GM18870 (cell line): ENCODE results near the gene ADAMTS17.
"Not testable (repeated sequence)": the region's sequence is repeated elsewhere in the genome, so short reads cannot be mapped to it uniquely, and the experiment has no call there.

Source experiments
- ATAC-seq: cut with Tn5 transposase; IDR thresholded peaks from one replicate; pipeline ENCODE4 v1.9.1; 2021; ENCODE audit warnings: moderate library complexity; ENCODE audit not compliant: unreplicated experiment

Gene ADAMTS17

DNA sequence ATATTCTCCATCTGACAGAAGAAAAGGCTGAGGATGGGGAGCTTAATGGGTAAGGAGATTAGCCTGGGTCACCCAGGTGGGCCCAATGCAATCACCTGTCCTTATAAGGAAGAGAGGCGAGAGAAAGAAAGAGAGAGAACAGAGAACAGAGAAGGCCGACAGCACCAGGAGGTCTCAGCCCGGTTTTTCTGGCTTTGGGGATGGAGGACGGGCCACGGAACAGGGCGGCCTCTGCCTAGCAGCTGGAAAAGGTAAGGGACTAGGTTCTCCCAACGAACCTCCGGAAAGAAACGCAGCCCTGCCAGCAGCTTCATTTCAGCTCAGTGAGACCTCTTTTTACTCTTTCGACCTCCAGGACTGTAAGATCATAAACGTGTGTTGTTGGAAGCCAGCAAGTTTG, 412.5 kb downstream of the ADAMTS17 start:
- ATAC-seq: no peak

DNA sequence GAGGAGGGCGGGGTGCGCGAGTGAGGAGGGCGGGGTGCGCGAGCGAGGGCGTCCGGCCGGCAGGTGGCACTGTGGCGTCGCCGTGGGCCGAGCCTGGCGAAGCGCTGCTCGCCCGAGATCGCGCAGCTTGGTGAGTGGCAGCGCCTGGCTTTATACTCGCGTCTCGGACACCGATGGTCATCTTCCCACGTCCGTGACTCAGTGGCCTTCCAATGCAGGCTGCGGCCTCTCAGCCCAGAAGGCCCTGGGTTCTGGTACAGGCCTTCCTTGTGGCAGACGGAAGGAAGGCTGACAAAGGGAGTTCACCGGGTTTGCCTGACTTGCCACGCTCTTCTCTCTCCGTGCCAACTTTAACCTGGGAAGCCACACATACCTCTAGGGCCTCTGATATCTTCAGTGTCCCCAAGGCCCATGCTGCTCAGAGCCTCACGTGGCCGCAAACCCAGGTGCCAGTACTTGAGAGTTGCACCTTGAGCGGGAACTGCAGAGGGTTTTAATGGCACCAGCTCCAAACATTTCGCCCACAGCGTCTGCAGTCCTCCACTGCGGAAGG, 413.3 kb downstream of the ADAMTS17 start:
- peak; percentile 64 for ATAC-seq

DNA sequence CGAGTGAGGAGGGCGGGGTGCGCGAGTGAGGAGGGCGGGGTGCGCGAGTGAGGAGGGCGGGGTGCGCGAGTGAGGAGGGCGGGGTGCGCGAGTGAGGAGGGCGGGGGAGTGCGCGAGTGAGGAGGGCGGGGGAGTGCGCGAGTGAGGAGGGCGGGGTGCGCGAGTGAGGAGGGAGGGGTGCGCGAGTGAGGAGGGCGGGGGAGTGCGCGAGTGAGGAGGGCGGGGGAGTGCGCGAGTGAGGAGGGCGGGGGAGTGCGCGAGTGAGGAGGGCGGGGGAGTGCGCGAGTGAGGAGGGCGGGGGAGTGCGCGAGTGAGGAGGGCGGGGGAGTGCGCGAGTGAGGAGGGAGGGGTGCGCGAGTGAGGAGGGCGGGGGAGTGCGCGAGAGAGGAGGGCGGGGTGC, 415.2 kb downstream of the ADAMTS17 start:
- not testable (repeated sequence) for ATAC-seq

DNA sequence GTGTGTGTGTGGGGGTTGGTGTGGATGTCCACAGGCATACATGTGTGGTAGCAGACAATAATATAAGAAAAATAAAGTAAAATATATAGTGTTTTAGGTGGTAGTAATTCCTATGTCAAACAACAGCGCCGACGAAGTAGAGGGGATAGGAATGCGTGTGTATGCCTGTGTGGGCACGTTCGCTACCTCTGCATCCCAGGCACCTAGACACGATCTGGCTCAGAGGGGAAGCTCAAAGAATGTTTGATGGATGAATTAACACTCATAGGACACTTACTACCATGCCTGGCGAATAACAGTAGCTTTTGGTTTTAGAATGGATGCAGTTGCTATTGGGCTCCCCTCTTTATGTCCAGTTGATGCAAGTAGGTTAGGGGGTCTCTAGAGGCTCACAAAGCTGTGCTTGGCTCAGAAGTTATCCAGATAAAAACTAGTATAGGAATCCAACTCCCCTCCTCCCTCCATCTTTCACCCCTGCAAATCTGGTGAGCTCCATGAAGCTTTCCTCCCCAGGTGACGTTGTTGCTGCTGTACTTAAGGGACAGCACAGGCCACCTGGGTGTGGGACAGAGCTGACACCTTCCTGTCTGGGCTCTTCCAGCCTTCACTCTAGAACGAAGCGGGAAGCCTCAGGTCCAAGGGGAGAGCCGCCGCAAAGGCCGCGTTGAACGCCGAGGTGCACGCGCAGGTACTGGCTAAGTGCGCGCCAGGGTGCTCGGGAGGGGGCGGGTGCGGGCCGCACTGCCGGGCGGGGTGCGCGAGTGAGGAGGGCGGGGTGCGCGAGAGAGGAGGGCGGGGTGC, 415.9 kb downstream of the ADAMTS17 start:
- ATAC-seq: no peak

DNA sequence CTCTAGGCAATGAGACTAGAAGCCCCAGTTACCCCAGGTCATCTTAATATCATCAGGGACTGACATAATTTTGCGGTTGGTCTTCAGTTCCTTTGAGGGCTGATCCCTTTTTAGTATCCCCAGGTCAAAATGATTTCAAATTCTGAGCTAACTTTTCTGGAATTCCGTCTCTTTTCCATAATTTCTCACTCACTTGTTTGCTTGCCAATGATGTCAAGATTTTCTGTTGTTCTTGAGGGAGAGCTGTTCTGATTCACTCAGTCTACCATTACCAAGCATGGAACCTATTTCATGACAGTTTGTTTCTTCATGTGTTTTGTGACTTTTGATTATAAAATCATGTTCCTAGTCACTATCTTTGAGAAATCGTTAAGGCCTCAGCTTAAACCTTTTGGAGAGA, 418.1 kb downstream of the ADAMTS17 start:
- ATAC-seq: no peak
